Nephron (organoid): ENCODE results near the gene PIGR.
"Not testable (repeated sequence)": the region's sequence is repeated elsewhere in the genome, so short reads cannot be mapped to it uniquely, and the experiment has no call there.

ENCODE experiments used
- H3K27ac Mint-ChIP-seq, 3 experiments: 2 replicates each; pipeline ENCODE4 v1.8.0; 2020; ENCODE audit warnings: mixed read lengths in 3 of 3, mild to moderate bottlenecking in 2 of 3, moderate library complexity in 1 of 3
- H3K27me3 Mint-ChIP-seq: 2 replicates; pipeline ENCODE4 v1.8.0; 2021; ENCODE audit warnings: low read depth, mild to moderate bottlenecking, moderate library complexity, mixed read lengths
- H3K36me3 Mint-ChIP-seq: 2 replicates; pipeline ENCODE4 v1.8.0; 2020; ENCODE audit warnings: low read depth, mixed read lengths
- H3K4me1 Mint-ChIP-seq: 2 replicates; pipeline ENCODE4 v1.8.0; 2020; ENCODE audit warnings: mixed read lengths
- H3K4me3 Mint-ChIP-seq, 3 experiments: 2 replicates each; pipeline ENCODE4 v1.8.0; 2020; ENCODE audit warnings: mild to moderate bottlenecking in 3 of 3, mixed read lengths in 3 of 3, moderate library complexity in 2 of 3
- H3K9me3 Mint-ChIP-seq: 2 replicates; pipeline ENCODE4 v1.8.0; 2020; ENCODE audit warnings: mixed read lengths
- CTCF ChIP-seq, 3 experiments: fragments of 200-600 bp; sonication (generic); IDR thresholded peaks; one replicate each; pipeline ENCODE4 v1.5.0; 2021; ENCODE audit warnings: antibody characterized with exemption in 3 of 3; ENCODE audit not compliant: unreplicated experiment in 3 of 3

PIGR gene

GRCh38 chr1:206930210-206930798 is 16.0 kb downstream of the PIGR start:
- no peak for TF ChIP-seq CTCF (IDR thresholded peaks at IDR 0.05; ENCODE audit: unreplicated experiment in 3 of 3)
- H3K27ac Mint-ChIP-seq, result no peak overlapping the region
- H3K4me1 Mint-ChIP-seq, result no peaks in the 10 kb centered on the region
- peaks cover 15% of the 10 kb centered on the region for H3K27me3 Mint-ChIP-seq
- no peaks in the 10 kb centered on the region for H3K9me3 Mint-ChIP-seq
- no peak overlapping the region for H3K4me3 Mint-ChIP-seq
- no peaks in the 10 kb centered on the region for H3K36me3 Mint-ChIP-seq

GRCh38 chr1:206929524-206929923 is 16.7 kb downstream of the PIGR start:
- no peaks in the 10 kb centered on the region for H3K36me3 Mint-ChIP-seq

GRCh38 chr1:206926286-206926685 is 20.0 kb downstream of the PIGR start:
- Mint-ChIP-seq H3K4me3 (no peak overlapping the region), H3K9me3 (no peaks in the 10 kb centered on the region), H3K36me3 (no peaks in the 10 kb centered on the region), H3K27ac (no peak overlapping the region), H3K4me1 (no peaks in the 10 kb centered on the region), H3K27me3 (peaks cover under 1% of the 10 kb centered on the region)
- TF ChIP-seq CTCF (IDR thresholded peaks at IDR 0.05; ENCODE audit: unreplicated experiment in 3 of 3), result no peak

More at GRCh38 chr1:206929524-206929923, 16.7 kb downstream of the PIGR start:
- no peaks in the 10 kb centered on the region for H3K9me3 Mint-ChIP-seq
- no peak for TF ChIP-seq CTCF (IDR thresholded peaks at IDR 0.05; ENCODE audit: unreplicated experiment in 3 of 3)
- no peaks in the 10 kb centered on the region for H3K4me1 Mint-ChIP-seq
- H3K27me3 Mint-ChIP-seq, result peaks cover 12% of the 10 kb centered on the region
- no peak overlapping the region for H3K27ac Mint-ChIP-seq
- no peak overlapping the region for H3K4me3 Mint-ChIP-seq

- Mint-ChIP-seq H3K9me3 (no peaks in the 10 kb centered on the region), H3K4me3 (no peak overlapping the region), H3K27me3 (no peaks in the 10 kb centered on the region), H3K27ac (no peak overlapping the region), H3K36me3 (no peaks in the 10 kb centered on the region), H3K4me1 (no peaks in the 10 kb centered on the region)
- no peak for TF ChIP-seq CTCF (IDR thresholded peaks at IDR 0.05; ENCODE audit: unreplicated experiment in 3 of 3)
These were observed 21.0 kb downstream of the PIGR start for GRCh38 chr1:206925106-206925736.

- Mint-ChIP-seq H3K36me3 (no peaks in the 10 kb centered on the region), H3K4me1 (no peaks in the 10 kb centered on the region), H3K9me3 (no peaks in the 10 kb centered on the region), H3K27me3 (no peaks in the 10 kb centered on the region), H3K4me3 (no peak overlapping the region), H3K27ac (no peak overlapping the region)
- TF ChIP-seq CTCF (IDR thresholded peaks at IDR 0.05; ENCODE audit: unreplicated experiment in 3 of 3), result no peak
These were observed 21.6 kb downstream of the PIGR start for GRCh38 chr1:206924592-206925105.

- not testable (repeated sequence) for H3K4me1 Mint-ChIP-seq, H3K27ac Mint-ChIP-seq, H3K36me3 Mint-ChIP-seq, H3K4me3 Mint-ChIP-seq, H3K27me3 Mint-ChIP-seq, H3K9me3 Mint-ChIP-seq
These were observed 22.2 kb downstream of the PIGR start for GRCh38 chr1:206923961-206924557.
